Measurements from ENCODE around the gene LIMK1. TPM values are rescaled to one million over a fixed set of nuclear protein-coding genes. Genes with fewer than 3 reads are reported as not detected.
A peak's percentile ranks its signal among the peaks of the same experiment; 100 is the strongest.

The LIMK1 gene
- total and polyA plus RNA-seq, 2 experiments from 2014 or later, result 15.6 to 54.4 TPM

DNA sequence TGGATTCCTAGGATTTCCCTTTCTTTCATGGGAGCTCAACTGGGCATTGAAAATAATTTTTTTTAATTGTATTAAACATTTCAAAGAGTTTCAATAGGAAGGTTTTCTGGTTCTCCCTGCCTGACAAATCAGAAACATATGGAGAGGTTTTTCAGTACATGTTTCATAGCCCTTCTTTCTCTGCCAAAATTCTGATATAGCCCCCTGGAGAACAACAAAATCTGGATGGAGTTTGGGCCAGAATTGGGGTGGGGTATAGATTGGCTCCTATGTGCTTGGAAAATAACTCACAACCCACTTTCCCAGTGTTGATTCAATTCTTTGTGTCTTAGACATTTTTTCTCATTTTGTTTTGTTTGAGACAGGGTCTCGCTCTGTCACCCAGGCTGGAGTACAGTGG, 66.0 kb downstream of the LIMK1 start:
- Histone ChIP-seq H3K4me1 (ENCODE audit: low read depth) (no peaks in the 10 kb centered on the region), H3K4me3 (no peak overlapping the region), H3K36me3 (no peaks in the 10 kb centered on the region), H3K9me3 (ENCODE audit: low read depth) (no peaks in the 10 kb centered on the region), H3K27ac (no peak overlapping the region), H3K27me3 (no peaks in the 10 kb centered on the region)
- DNase-seq (ENCODE audit: low read depth in 1 of 2, low spot score in 1 of 2), result no peak
- TF ChIP-seq CTCF (IDR thresholded peaks at IDR 0.05; ENCODE audit: low read depth, low read length), result no peak

DNA sequence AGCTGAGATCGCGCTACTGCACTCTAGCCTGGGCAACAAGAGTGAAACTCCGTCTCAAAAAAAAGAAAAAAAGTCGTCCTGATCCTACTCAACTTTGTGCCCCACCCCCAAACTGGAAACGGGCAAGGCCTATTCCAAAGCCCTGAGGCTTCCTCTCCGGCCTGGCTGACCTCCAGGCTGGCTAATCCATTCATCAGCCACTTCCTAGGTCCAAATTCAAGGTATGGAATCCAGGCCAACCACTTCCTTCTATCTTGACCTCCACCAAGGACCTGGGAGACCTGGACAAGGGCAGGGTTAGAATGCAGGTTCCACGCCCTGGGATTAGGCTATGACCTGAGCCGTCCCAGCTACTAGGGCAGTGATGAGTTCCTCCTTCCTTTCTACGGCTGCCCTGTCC, 70.1 kb downstream of the LIMK1 start:
- H3K27me3 ChIP-seq, result no peaks in the 10 kb centered on the region
- TF ChIP-seq CTCF (IDR thresholded peaks at IDR 0.05; ENCODE audit: low read depth, low read length), result no peak
- no peak overlapping the region for H3K4me3 ChIP-seq
- no peaks in the 10 kb centered on the region for H3K4me1 ChIP-seq (ENCODE audit: low read depth)
- no peak overlapping the region for H3K27ac ChIP-seq
- no peak for DNase-seq (ENCODE audit: low read depth in 1 of 2, low spot score in 1 of 2)
- H3K9me3 ChIP-seq (ENCODE audit: low read depth), result no peaks in the 10 kb centered on the region
- H3K36me3 ChIP-seq, result no peaks in the 10 kb centered on the region

GRCh38 chr7:74155810-74156395, 72.3 kb downstream of the LIMK1 start:
- Histone ChIP-seq H3K4me3 (no peak overlapping the region), H3K4me1 (ENCODE audit: low read depth) (no peaks in the 10 kb centered on the region), H3K36me3 (no peaks in the 10 kb centered on the region), H3K27me3 (no peaks in the 10 kb centered on the region), H3K27ac (no peak overlapping the region), H3K9me3 (ENCODE audit: low read depth) (no peaks in the 10 kb centered on the region)
- no peak for DNase-seq (ENCODE audit: low read depth in 1 of 2, low spot score in 1 of 2)
- TF ChIP-seq CTCF (IDR thresholded peaks at IDR 0.05; ENCODE audit: low read depth, low read length), result no peak

GRCh38 chr7:74157605-74158004, 74.0 kb downstream of the LIMK1 start:
- H3K9me3 ChIP-seq (ENCODE audit: low read depth), result no peaks in the 10 kb centered on the region
- H3K4me3 ChIP-seq, result no peak overlapping the region
- H3K4me1 ChIP-seq (ENCODE audit: low read depth), result no peaks in the 10 kb centered on the region
- TF ChIP-seq CTCF (IDR thresholded peaks at IDR 0.05; ENCODE audit: low read depth, low read length), result no peak
- no peaks in the 10 kb centered on the region for H3K27me3 ChIP-seq
- no peaks in the 10 kb centered on the region for H3K36me3 ChIP-seq
- H3K27ac ChIP-seq, result no peak overlapping the region
- DNase-seq (ENCODE audit: low read depth in 1 of 2, low spot score in 1 of 2), result no peak

- no peaks in the 10 kb centered on the region for H3K36me3 ChIP-seq
- peak; percentile 51 for TF ChIP-seq CTCF (IDR thresholded peaks at IDR 0.05; ENCODE audit: low read depth, low read length)
- H3K27ac ChIP-seq, result no peak overlapping the region
- peaks cover 4% of the 10 kb centered on the region for H3K4me1 ChIP-seq (ENCODE audit: low read depth)
- no peaks in the 10 kb centered on the region for H3K27me3 ChIP-seq
- H3K4me3 ChIP-seq, result no peak overlapping the region
- H3K9me3 ChIP-seq (ENCODE audit: low read depth), result no peaks in the 10 kb centered on the region
- DNase-seq (ENCODE audit: low read depth in 1 of 2, low spot score in 1 of 2), result peak; percentile 36 to 65
These were observed 81.4 kb downstream of the LIMK1 start for GRCh38 chr7:74164985-74165456.
